ENCODE data around the gene SYN1.

GRCh38 chrX:47571215-47571614 is 48.4 kb downstream of the SYN1 start:
- TF ChIP-seq CTCF (IDR thresholded peaks at IDR 0.05) (no peak), POLR2A (IDR thresholded peaks at IDR 0.05) (no peak), POLR2AphosphoS5 (IDR thresholded peaks at IDR 0.05) (no peak)
